ENCODE data around the gene SHROOM1.

SHROOM1 gene

GRCh38 chr5:132824426-132824825, 6.0 kb downstream of the SHROOM1 start:
- TF ChIP-seq, protein P1, sequence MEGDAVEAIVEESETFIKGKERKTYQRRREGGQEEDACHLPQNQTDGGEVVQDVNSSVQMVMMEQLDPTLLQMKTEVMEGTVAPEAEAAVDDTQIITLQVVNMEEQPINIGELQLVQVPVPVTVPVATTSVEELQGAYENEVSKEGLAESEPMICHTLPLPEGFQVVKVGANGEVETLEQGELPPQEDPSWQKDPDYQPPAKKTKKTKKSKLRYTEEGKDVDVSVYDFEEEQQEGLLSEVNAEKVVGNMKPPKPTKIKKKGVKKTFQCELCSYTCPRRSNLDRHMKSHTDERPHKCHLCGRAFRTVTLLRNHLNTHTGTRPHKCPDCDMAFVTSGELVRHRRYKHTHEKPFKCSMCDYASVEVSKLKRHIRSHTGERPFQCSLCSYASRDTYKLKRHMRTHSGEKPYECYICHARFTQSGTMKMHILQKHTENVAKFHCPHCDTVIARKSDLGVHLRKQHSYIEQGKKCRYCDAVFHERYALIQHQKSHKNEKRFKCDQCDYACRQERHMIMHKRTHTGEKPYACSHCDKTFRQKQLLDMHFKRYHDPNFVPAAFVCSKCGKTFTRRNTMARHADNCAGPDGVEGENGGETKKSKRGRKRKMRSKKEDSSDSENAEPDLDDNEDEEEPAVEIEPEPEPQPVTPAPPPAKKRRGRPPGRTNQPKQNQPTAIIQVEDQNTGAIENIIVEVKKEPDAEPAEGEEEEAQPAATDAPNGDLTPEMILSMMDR (IDR thresholded peaks at IDR 0.05; ENCODE audit: low read depth, low read length), result no peak
- no peak overlapping the region for H3K4me3 ChIP-seq (ENCODE audit: low read depth, low read length)

GRCh38 chr5:132823481-132824050, 6.9 kb downstream of the SHROOM1 start:
- no peak overlapping the region for H3K4me3 ChIP-seq (ENCODE audit: low read depth, low read length)
- TF ChIP-seq, protein P1 (IDR thresholded peaks at IDR 0.05; ENCODE audit: low read depth, low read length), result no peak

- H3K4me3 ChIP-seq (ENCODE audit: low read depth, low read length), result no peak overlapping the region
- TF ChIP-seq, protein P1 (IDR thresholded peaks at IDR 0.05; ENCODE audit: low read depth, low read length), result no peak
These were observed 7.6 kb downstream of the SHROOM1 start for GRCh38 chr5:132822650-132823480.

GRCh38 chr5:132821791-132822190, 8.7 kb downstream of the SHROOM1 start:
- TF ChIP-seq, protein P1 (IDR thresholded peaks at IDR 0.05; ENCODE audit: low read depth, low read length), result no peak
- no peak overlapping the region for H3K4me3 ChIP-seq (ENCODE audit: low read depth, low read length)

DNA sequence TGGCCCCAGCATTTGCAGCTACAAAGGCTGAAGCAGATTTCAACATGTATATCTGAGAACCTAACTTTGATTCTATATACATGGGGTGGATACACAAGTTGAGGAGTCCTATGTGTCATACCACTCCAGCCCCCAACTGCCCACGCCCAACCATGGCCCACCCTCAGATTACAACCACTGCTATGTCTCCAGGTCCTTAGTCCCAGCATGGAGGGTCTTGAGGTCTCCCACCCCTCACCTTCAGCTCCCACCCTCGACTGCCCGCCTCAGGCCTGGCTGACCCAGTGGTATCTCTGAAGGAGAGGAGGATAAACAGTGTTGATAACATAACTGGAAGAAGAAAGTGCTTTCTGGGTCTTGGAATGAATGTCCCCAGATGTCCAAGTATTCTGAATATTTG, 9.1 kb downstream of the SHROOM1 start:
- TF ChIP-seq, protein P1 (IDR thresholded peaks at IDR 0.05; ENCODE audit: low read depth, low read length), result no peak
- no peak overlapping the region for H3K4me3 ChIP-seq (ENCODE audit: low read depth, low read length)

DNA sequence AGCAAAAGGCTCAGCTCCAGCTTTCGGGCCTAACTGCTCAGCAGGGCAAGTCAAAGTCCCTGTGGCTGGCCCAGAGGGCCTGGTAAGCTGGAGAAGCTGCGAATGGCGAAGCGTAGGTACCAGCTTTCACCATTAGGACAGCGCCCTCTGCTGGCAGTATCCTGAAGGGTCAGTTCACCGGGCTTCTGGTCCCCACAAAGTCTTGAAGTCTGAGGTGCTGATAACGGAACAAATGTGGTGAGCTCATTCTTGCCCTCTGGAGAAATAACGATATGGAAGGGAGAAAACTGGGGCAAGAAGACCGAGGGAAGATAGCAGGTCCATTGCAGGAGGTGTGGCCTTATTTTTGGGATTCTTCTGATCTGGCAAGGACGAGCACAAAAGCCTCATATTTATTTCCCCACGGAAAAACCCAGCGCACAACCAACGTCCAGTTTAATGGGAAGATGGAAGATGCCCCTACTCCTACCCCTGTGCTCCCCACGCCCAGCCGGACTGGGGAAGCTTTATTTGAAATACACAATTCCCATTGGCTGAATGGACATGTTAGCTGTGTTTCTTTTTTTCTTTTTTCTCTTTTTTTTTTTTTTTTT, 10.2 kb downstream of the SHROOM1 start:
- H3K4me3 ChIP-seq (ENCODE audit: low read depth, low read length), result no peak overlapping the region
- TF ChIP-seq, protein P1 (IDR thresholded peaks at IDR 0.05; ENCODE audit: low read depth, low read length), result peak; percentile 78

DNA sequence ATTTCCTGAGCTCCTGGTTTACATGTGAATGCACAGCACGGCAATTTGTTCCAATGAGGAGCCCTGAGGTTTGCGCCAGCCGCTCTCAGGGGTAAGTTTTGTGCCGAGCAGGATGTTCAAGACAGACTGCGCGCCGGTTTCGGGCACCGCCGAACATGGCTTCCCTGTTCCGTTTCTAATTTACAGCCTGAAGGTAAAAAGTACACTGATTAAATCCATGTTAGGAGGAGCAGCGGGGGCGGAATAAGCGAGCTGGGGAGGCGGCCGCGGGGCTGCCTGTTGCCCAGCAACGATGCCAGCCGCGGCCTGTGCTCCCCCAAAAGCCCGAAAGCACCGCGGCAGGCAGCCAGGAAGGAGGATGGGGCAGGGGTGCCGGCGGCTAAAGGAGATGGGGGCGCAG, 11.0 kb downstream of the SHROOM1 start:
- no peak overlapping the region for H3K4me3 ChIP-seq (ENCODE audit: low read depth, low read length)
- TF ChIP-seq, protein P1 (IDR thresholded peaks at IDR 0.05; ENCODE audit: low read depth, low read length), result no peak

Data from WI38 (cell line).